Left renal cortex interstitium (tissue), 4 donors: ENCODE results near the gene AGRN. TPM values are rescaled to one million over a fixed set of nuclear protein-coding genes. Genes with fewer than 3 reads are reported as not detected.
"Not testable (repeated sequence)": the region's sequence is repeated elsewhere in the genome, so short reads cannot be mapped to it uniquely, and the experiment has no call there.

ENCODE experiments used
- DNase-seq, 4 donors: peaks; one replicate each; pipeline ENCODE4 v3.0.0-alpha.2; 2013; ENCODE audit warnings: low read depth in 4 of 4, low spot score in 2 of 4, missing footprints in 1 of 4
- polyA plus RNA-seq, 4 donors: library from polyadenylated mRNA; unstranded; fragments of 120-200 nt; gene quantifications; one replicate each; pipeline ENCODE4 v1.2.1, GENCODE V29; 2013; ENCODE audit not compliant: insufficient read length in 4 of 4

Gene AGRN
- polyA plus RNA-seq, 4 donors, result 176 to 318 (median 282) TPM

DNA sequence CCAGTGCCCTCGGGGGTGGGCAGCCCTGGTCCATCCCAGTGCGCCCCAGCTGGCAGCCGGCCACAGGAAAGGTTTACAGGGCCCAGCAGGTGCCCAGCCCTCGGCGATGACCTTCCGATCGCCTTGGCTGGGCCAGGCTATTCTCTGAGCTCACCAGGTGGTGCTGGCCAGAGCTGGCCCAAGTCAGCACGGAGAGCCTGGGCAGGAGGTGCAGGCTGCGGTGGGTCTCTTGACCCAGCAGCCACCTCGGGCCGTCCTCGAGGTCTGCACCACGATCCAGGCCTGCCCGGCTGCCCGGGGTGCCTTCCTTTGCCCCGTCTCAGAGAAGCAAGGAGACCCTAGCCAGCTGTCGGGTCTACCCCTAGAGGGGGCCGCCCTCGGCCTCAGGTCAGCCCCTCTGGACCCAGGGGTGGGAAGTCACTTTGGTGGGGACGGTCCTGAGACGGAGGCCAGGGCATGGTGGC, 38.4 kb upstream of the AGRN start:
- DNase-seq, result no peak

DNA sequence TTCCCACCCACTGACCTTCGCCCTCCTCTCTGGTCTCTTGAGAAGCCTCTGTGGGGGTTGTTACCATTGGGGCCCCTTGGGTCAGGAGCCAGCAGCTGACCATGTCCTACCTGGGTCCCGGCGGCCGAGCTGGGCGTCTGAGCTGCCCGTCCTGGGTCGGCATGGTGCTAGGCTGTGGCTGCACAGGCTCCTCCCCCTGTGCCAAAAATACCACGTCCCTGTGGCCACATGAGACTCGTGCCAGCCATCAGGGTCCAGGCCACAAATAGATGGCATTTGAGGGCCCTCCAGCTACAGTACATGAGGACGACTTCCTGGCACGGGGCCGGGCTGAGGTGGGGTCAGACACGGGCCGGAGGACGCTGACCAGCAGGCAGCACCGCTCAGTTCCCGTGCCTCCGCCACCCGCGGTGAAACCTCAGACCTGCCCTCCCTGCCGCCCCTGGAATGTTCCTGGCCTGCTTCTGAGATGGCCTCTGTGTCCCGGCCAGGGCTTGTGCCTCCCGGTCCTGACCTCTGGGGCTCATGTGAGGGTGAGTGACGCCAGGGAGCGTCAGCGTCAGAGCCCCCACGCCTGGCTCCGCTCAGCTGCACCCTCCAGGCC, 37.9 kb upstream of the AGRN start, which contains the start of gene PERM1:
Gene PERM1 (minus strand): TSS at position 139 of the 604 bp plus-strand sequence. CDS start 1,064 bp downstream, outside the sequence.
- no peak for DNase-seq

DNA sequence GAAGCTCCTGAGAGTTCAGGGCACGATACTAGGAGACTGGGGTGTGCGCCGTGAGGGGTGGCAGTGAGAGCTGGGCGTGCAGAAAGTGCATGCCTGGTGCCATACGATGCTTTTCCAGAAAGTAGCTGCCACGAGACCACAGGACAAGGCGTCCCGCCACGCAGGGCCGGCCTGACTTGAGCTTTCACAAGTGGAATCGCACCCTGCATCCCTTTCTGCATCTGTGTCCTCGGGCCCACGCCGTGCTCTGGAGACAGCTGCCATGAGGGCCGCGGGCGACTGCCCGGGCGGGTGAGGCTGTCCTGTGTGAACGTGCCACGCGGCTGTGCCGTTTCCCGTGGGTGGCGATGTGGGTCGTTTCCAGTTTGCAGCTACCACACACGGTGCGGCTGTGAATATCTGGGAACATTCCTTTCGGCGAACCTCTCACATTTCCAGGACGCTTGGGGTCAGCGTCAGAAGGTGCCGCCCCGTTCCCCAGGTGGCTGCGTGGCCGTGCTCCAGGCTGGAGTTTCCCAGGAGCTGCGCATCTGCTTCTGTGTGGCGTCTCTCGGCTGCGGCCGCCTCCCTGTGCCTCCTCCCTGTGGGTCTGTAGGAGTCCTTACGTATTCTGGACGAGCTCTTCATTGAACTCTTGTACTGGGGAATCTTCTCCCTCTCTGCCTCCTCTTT, 37.0 kb upstream of the AGRN start:
- DNase-seq, result no peak

DNA sequence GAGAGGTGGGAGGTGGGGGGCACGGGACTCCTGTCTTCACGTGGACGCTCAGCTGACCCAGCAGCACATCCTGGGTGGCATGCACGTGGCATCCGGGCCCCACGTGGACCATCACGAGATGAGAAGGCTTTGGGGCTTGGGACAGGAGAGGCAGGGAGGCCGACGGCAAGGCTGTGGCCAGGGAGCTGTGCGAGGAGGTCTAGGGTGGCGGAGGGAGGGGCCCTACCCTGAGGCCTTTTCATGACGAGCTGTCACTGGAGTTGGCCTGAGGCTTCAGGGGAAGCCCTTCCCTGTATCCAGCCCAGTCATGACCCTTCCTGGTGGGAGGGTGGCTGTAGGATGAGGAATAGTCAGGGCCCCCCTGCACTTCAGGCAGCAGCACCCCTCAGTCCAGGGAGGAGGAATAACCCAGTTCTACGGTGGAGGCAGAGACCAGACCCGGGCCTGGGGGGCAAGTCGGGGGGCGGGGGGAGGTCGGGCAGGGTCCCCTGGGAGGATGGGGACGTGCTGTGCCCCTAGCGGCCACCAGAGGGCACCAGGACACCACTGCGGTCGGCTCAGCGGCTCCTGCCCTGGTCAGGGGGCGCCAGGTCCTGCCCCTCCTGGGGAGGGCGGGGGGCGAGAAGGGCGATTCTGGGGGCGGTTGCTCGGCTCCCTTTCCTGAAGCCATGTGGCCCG, 36.0 kb upstream of the AGRN start:
- no peak for DNase-seq

DNA sequence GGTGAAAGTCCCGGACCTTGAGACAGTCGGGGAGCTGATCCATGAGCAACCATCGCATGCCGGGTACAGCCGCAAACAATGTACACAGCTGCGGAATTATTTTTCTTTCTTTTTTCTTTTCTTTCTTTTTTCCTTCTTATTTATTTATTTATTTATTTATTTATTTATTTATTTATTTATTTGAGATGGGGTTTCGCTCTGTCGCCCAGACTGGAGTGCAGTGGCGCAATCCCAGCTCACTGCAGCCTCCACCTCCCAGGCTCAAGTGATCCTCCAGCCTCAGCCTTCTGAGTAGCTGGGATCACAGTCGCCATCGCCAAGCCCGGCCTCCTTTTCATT, 35.5 kb upstream of the AGRN start:
- no peak for DNase-seq

DNA sequence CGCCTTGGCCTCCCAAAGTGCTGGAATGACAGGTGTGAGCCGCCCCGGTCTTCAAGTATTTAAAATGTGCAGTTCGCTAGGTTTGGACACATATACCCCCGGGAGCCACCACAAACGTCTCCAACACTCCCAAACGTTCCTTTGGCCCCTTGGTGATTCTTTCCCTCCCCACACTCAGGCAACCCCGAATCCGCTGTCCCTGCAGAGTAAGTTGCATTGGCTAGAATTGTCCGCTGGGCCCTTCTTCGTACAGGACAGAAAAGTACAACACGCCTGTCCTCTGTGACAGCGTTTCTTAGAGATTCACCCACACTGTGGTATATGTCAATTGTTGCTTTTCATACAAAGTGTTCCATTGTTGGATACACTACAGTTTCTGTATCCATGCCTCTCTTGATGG, 34.8 kb upstream of the AGRN start:
- no peak for DNase-seq

DNA sequence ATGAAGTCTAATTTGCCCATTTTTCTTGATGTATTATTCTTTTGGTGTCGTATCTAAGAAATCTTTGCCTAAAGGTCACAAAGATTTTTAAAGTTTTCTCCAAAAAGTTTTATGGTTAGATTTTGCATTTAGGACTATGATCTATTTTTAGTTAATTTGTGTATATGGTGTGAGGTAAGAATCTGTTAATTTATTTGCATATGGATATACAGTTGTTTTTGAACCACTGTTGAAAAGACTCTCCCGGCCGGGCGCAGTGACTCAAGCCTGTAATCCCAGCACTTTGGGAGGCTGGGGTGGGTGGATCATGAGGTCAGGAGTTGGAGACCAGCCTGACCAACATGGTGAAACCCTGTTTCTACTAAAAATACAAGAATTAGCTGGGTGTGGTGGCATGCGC, 31.9 kb upstream of the AGRN start:
- DNase-seq, result not testable (repeated sequence)

DNA sequence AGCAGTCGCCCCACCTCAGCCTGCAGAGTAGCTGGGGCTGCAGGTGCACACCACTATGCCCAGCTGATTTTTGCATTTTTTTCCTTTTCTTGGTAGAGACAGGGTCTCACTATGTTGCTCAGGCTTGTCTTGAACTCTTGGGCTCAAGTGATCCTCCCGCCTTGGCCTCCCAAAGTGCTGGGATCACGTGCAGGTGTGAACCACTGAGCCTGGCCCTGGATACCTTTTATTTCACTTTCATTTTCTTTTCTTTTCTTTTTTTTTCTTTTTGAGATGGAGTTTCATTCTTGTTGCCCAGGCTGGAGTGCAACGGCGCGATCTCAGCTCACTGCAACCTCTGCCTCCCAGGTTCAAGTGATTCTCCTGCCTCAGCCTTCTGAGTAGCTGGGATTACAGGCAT, 28.6 kb upstream of the AGRN start:
- DNase-seq, result not testable (repeated sequence)

DNA sequence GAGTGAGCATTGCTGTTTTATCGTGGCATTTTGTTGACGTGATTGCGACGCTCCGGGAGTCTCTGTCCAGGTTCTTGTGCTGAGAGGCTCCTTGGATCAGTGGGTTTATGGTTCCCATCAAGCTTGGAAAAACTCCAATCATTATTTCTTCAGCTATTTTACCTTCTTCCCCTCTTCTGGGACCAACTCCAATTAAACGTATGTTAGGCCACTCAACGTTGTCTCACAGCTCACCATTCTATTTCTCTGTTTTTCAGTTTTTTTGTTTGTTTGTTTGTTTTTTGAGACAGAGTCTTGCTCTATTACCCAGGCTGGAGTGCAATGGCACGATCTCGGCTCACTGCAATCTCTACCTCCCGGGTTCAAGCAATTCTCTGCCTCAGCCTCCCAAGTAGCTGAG, 28.0 kb upstream of the AGRN start:
- no peak for DNase-seq

DNA sequence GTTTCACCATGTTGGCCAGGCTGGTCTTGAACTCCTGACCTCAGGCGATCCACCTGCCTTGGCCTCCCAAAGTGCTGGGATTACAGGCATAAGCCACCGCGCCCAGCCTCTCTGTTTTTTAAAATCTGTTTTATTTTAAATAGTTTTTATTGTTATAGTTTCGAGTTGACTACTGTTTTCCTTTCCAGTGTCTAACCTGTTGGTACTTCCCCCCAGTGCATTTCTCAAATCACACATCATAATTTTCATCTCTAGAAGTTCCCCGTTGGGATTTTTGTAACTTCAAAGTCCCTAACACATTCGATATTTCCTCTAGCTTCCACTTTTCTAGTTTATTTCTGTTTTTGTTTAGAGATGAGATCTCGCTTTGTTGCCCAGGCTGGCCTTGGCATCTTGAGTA, 27.6 kb upstream of the AGRN start:
- no peak for DNase-seq

DNA sequence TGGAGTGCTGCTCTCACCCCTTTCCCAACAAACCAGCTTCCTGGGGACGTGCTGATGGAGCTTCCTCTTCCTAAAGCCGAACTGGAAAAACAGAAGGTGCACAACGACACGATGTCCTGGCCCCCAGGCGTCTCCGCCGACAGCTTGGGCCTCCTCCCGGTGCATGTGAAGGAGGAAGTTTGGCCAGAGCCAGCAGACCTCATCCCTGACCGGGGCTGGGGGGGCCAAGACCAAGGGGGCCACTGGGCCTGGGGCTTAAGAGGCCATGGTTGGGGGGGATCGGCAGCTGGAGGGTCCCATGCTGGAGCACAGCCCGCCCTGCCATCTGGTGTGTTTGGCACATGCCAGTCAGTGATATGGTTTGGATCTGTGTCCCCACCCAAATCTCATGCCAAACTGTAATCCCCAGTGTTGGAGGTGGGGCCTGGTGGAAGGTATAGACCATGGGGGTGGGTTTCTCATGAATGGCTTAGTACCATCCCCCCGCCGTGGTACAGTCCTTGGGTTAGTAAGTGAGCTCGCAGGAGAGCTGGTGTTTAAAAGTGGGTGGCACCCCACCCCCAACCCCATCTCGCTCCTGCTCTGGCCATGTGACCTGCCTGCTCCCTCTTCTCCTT, 26.4 kb upstream of the AGRN start:
- no peak for DNase-seq

DNA sequence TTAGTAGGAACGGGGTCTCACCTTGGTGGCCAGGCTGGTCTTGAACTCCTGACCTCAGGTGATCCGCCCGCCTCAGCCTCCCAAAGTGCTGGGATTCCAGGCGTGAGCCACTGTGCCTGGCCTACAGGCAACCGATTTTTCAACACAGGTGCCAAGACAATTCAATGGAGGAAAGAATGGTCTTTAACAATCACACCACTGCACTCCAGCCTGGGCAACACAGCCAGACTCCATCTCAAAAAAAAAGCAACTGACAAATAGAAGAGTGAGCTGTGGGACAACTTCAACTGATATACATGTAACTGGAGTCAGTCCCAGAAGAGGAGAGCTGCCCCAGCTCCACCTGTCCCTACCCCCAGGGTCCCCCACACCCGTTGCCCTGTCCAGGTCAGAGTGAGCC, 25.4 kb upstream of the AGRN start:
- not testable (repeated sequence) for DNase-seq

DNA sequence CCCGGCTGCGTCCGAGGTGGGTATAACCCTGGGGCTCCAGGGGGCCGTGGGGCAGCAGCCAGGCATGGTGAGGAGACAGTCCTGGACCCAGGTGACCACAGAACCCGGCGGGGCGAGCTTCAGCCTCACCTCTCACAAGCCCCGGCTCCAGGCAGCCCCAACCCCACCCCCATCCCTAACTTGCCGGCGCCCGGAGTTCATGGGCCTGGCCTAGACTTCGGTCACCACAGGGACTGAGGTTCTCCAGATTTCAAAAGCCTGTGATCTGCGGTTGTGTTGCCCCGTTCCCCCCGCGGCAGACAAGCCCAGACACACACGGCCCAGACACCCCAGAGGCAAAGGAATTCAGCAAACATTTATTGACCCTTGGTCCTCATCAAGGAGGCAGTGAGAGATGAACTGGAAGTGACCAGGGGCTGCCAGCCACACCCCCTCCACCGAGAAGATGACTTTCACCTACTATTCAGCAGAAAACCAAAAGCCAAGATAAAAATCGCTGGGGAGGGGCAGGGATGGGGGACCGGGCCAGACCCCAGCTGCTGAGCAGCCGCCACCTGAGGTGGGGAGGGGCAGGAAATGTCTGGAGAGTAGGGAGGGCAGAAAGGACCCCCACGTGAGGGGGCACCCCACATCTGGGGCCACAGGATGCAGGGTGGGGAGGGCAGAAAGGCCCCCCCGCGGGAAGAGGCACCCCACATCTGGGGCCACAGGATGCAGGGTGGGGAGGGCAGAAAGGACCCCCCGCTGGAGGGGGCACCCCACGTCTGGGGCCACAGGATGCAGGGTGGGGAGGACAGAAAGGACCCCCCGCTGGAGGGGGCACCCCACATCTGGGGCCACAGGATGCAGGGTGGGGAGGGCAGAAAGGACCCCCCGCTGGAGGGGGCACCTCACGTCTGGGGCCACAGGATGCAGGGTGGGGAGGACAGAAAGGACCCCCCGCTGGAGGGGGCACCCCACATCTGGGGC, 24.0 kb upstream of the AGRN start:
- DNase-seq, result no peak

DNA sequence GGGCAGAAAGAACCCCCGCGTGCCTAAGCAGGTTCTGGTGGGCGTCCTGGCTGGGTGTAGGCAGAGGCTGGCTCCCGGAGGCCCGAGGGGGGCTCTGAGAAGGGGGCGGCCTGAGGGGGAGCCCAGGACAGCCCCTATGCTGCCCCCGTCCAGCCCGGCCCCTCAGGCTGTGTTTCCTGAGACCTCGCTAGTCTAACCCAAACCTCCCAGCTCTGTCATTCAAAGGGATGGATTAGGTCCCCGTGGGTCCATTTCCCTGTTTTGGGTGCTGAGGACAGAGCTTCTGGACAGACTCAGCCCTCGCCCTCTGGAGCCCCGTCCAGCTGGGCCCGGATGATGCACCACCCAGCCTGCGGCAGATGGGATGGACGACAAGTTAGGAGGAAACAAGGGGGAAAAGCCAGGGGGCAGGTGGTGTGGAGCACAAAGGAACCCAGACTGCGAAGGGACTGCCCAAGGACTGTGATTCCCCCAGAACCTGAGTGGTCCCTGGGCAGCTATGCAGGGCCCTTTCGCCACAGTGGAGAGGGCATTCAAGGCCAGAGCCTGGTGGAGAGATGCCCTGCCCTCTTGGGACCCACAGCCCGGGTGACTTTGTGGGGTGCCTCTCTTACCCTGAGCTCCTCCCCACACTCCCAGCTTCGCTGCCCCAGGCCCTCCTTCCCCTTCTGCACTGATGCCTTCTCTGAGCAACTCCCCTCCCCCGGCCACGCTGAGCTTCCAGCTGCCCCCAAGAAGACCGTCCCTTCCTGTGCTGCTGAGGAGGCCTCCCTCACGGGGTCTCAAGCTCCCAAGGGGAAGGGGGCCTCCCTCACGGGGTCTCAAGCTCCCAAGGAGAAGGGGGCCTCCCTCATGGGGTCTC, 22.8 kb upstream of the AGRN start:
- DNase-seq, result no peak

DNA sequence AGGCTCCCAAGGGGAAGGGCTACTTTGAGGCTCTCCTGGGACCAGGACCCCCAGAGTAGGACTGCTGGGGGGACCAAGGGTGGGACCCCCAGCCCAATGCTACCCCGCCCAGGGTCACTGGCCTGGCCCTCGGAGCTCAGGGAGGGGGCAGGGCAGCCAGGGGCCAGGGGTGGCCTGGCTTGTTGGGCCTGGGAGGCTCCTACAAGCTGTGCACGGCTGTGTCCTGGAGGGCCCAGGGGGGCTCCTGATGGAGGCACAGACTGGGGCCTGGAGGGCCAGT, 22.3 kb upstream of the AGRN start:
- DNase-seq, result no peak

DNA sequence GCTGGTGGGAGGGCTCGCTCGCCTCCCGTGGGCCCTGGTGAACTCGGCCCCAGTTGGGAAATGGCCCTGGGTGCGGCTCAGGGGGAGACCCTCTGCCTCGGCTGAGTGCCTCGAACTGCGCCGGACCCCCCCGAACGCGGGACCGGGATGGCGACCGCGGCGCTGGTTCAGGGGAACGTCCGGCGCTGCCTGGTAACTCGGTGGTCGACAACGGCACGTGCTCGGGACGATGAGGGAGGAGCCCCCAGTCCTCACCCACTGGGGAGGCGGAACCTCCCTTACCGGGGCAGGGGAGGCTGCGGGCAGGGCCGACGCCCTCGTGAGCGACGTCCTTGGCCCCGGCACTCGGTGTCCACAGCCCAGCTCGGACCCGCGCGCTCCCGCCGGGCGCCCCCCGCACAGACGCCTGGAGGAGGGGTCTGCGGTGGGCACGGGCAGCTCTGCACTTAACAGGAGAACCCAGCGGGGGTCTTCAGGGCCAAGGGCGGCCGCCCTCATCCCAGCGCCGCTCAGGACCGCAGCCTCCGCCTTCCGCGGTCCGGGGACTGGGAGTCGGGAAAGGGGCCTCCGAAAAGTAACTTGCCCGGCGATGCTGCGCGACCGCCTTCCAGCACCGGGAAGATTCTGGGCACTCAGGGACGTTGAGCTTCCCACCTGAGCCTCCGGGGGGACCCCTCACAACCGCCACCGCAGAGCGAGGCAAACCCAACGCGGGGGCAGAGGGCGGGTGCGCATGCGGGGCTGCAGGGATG, 21.8 kb upstream of the AGRN start:
- DNase-seq, result no peak

DNA sequence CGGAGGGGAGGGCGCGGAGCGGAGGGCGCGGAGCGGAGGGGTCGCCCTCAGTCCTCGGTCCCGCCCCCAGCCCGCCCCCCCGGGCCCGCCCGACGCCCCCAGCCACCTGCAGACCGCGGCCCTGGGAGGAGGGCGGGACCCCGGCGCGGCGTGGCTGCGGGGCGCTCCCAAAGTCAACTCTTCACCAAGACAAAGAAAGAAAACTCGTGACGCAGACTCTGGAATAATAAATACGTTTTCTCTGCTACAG, 21.2 kb upstream of the AGRN start:
- no peak for DNase-seq

DNA sequence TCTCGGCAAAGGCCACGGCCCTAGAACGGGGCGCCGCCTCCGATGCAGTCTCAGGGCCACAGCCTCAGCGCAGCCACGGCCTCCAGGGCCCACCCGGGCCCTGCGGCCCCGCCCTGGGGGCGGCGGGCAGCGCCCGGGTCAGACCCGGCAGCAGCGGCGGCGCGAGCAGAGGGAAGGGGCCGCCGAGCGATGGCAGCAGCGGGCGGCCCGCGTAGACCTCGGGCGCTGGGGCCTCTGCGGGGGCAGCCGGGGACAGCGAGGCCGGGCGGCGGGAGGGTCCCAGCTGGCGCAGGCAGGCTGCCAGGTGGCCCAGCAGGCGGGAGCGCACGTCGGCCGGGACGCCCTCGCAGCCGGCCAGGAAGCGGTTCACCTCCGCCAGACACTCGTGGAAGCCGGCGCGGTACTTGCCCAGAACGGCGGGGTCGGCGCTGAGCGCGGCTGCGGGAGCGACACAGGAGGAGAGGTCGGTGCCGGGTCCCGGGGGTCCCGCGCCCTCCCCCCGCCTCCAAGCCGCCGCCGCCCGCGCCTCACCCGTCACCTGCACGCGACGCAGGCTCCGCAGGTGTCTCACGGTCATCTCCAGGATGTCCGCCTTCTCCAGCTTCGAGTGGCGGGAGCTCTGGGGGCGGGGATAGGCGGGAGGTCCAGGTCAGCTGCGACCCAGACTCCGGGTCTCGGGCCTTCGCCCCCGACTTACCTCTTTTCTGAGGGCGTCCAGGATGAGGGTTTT, 20.8 kb upstream of the AGRN start:
- DNase-seq, result no peak
